RWPE2 (cell line): Measurements from ENCODE around the gene PDF.

Experiments
- ATAC-seq: fragments of 200-7000 bp; cut with Tn5 transposase; 3 replicates; pipeline ENCODE4 v1.9.1; 2021; ENCODE audit warnings: low read depth
- DNase-seq: peaks from one replicate; pipeline ENCODE4 v3.0.0-alpha.2; 2020; ENCODE audit warnings: low spot score
- H3K27ac ChIP-seq: fragments of 450-650 bp; 2 replicates; pipeline ENCODE4 v1.5.1; 2017; ENCODE audit warnings: mild to moderate bottlenecking; ENCODE audit not compliant: poor library complexity, severe bottlenecking
- H3K27me3 ChIP-seq: fragments of 250-450 bp; sonication (Bioruptor Pico); 2 replicates; pipeline ENCODE4 v1.5.1; 2021; ENCODE audit warnings: mild to moderate bottlenecking, moderate library complexity; ENCODE audit not compliant: insufficient read depth, poor library complexity, severe bottlenecking
- H3K36me3 ChIP-seq: fragments of 250-450 bp; sonication (Bioruptor Pico); 2 replicates; pipeline ENCODE4 v1.5.1; 2020; ENCODE audit warnings: low read depth, mild to moderate bottlenecking, moderate library complexity
- H3K4me1 ChIP-seq: fragments of 250-450 bp; sonication (Bioruptor Pico); 2 replicates; pipeline ENCODE4 v1.5.1; 2021; ENCODE audit warnings: mild to moderate bottlenecking, moderate library complexity; ENCODE audit not compliant: insufficient read depth, poor library complexity, severe bottlenecking
- H3K4me3 ChIP-seq: fragments of 250-450 bp; sonication (Bioruptor Pico); 2 replicates; pipeline ENCODE4 v1.5.1; 2021; ENCODE audit warnings: mild to moderate bottlenecking, moderate library complexity; ENCODE audit not compliant: severe bottlenecking
- H3K9me3 ChIP-seq: fragments of 250-450 bp; sonication (Bioruptor Pico); 2 replicates; pipeline ENCODE4 v1.5.1; 2021; ENCODE audit warnings: mild to moderate bottlenecking, moderate library complexity; ENCODE audit not compliant: severe bottlenecking
- TF ChIP-seq, protein P1 (sequence below): fragments of 450-650 bp; IDR thresholded peaks from one replicate; pipeline ENCODE4 v1.5.1; 2017; ENCODE audit warnings: mild to moderate bottlenecking, moderate library complexity; ENCODE audit not compliant: poor library complexity, severe bottlenecking

The PDF gene

DNA sequence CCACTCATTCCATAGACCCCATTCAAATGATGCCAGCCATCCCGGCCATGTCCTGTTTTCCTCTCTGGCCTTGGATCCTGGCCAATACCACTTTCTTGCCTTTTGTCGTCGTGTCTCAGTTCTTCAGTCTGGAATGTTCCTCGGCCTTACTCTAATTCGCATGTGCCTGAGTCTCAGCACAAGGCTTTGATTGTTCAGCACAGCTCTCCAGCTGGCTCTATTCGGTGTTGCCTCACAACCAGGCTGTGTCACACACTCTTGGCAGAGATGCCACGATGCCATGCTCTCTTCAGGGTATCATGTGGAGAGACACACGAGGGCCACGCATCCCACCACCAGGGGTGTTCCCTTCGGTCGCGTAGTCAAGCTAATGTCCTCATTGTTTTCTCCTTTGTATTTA, 21.1 kb downstream of the PDF start:
- H3K9me3 ChIP-seq: no peaks in the 10 kb centered on the region
- no peaks in the 10 kb centered on the region for H3K4me1 ChIP-seq
- peaks cover 18% of the 10 kb centered on the region for H3K36me3 ChIP-seq
- TF ChIP-seq, protein P1, sequence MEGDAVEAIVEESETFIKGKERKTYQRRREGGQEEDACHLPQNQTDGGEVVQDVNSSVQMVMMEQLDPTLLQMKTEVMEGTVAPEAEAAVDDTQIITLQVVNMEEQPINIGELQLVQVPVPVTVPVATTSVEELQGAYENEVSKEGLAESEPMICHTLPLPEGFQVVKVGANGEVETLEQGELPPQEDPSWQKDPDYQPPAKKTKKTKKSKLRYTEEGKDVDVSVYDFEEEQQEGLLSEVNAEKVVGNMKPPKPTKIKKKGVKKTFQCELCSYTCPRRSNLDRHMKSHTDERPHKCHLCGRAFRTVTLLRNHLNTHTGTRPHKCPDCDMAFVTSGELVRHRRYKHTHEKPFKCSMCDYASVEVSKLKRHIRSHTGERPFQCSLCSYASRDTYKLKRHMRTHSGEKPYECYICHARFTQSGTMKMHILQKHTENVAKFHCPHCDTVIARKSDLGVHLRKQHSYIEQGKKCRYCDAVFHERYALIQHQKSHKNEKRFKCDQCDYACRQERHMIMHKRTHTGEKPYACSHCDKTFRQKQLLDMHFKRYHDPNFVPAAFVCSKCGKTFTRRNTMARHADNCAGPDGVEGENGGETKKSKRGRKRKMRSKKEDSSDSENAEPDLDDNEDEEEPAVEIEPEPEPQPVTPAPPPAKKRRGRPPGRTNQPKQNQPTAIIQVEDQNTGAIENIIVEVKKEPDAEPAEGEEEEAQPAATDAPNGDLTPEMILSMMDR: no peak
- H3K27ac ChIP-seq: no peak overlapping the region
- no peaks in the 10 kb centered on the region for H3K27me3 ChIP-seq
- ATAC-seq: no peak
- DNase-seq: no peak
- H3K4me3 ChIP-seq: no peak overlapping the region

DNA sequence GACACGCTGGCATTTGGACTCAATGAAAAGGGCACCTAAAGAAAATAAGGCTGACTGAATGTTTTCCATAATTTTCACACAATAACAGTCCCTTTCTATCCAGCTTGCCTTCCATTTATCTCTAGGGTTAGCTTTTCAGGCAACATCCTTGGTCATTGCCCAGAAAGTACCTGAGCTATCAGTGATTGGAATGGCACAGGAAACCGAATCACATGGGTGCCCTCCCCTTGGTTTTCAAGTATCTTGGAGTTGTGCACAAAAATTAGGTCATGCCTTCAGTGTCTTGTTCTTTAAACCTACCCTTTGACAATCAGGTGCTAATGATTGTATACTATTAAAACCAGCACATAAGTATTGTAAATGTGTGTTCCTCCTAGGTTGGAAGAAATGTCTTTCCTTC, 22.5 kb downstream of the PDF start:
- Histone ChIP-seq H3K27me3 (no peaks in the 10 kb centered on the region), H3K27ac (no peak overlapping the region), H3K9me3 (no peaks in the 10 kb centered on the region), H3K36me3 (peaks cover 13% of the 10 kb centered on the region), H3K4me1 (no peaks in the 10 kb centered on the region), H3K4me3 (no peak overlapping the region)
- TF ChIP-seq, protein P1: no peak
- ATAC-seq: no peak
- DNase-seq: no peak

DNA sequence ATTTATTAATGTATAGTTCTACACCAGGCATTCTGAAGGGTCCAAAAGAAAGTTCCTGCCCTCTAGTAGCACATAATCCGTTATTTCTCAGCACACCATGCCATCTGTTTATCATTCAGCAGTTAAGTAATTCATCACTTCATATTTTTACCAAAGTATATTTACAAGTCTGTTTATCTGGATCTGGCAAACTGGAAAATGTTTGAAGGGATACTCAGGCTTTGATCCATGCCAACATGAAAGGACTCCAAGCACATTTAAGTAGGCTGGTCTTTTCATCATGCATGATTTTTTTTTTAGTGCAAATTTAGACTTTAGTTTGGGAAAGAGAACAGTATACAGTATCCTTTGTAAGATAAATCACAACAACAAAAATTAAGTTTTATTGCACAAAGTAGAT, 23.3 kb downstream of the PDF start:
- Histone ChIP-seq H3K27ac (no peak overlapping the region), H3K4me1 (no peaks in the 10 kb centered on the region), H3K4me3 (no peak overlapping the region), H3K9me3 (no peaks in the 10 kb centered on the region), H3K36me3 (0 out of 2 replicates have a peak, but pooled peaks cover 11% of the 10 kb centered on the region), H3K27me3 (no peaks in the 10 kb centered on the region)
- DNase-seq: no peak
- ATAC-seq: no peak
- TF ChIP-seq, protein P1: no peak

DNA sequence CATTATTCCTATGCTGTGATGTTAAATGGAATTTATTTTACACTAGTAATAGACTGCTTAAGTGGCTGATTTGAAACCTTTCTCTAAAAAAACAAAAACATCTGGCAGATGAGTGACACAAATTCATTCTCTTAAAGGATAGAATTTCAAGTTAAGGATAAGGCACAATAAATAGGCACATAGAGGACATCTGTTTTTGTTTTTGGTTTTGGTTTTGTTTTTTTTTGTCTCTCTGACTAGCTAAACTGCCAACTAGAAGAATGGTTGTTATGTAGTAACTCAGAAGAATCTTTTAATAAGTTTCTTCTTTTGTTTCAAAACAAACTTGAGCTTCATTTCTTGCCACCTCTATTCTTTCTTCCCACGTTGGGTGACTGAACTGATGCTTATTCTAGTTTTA, 24.4 kb downstream of the PDF start:
- TF ChIP-seq, protein P1: no peak
- no peak overlapping the region for H3K27ac ChIP-seq
- H3K9me3 ChIP-seq: no peaks in the 10 kb centered on the region
- ATAC-seq (no peak), DNase-seq (no peak)
- no peaks in the 10 kb centered on the region for H3K4me1 ChIP-seq
- H3K36me3 ChIP-seq: 0 out of 2 replicates have a peak, but pooled peaks cover 12% of the 10 kb centered on the region
- H3K27me3 ChIP-seq: no peaks in the 10 kb centered on the region
- no peak overlapping the region for H3K4me3 ChIP-seq

DNA sequence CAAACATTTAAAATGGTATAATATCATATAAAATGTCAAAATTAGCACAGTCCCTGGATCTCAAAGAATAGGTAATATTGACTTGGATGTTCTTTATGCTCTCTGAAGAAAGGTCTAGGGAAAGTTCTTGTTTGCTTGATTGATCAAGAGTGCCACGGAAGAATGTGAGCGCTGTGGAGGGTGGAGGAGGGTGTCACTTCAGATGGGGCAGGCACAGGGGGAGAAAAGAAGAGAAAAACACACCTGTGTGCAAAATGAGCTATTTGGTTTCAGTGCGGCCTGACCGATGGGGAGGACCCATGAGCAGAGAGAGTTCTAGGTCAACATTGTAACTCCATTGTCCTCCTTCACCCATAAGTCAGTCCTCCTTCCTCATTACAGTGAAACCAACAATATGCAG, 28.1 kb downstream of the PDF start:
- Histone ChIP-seq H3K36me3 (peaks cover 22% of the 10 kb centered on the region; the same call in 1 of the 2 replicates), H3K27ac (no peak overlapping the region), H3K27me3 (no peaks in the 10 kb centered on the region), H3K4me1 (no peaks in the 10 kb centered on the region), H3K9me3 (no peaks in the 10 kb centered on the region), H3K4me3 (no peak overlapping the region)
- DNase-seq: no peak
- no peak for ATAC-seq
- TF ChIP-seq, protein P1: no peak
